ENCODE data around the gene PRICKLE4.

PRICKLE4 gene

DNA sequence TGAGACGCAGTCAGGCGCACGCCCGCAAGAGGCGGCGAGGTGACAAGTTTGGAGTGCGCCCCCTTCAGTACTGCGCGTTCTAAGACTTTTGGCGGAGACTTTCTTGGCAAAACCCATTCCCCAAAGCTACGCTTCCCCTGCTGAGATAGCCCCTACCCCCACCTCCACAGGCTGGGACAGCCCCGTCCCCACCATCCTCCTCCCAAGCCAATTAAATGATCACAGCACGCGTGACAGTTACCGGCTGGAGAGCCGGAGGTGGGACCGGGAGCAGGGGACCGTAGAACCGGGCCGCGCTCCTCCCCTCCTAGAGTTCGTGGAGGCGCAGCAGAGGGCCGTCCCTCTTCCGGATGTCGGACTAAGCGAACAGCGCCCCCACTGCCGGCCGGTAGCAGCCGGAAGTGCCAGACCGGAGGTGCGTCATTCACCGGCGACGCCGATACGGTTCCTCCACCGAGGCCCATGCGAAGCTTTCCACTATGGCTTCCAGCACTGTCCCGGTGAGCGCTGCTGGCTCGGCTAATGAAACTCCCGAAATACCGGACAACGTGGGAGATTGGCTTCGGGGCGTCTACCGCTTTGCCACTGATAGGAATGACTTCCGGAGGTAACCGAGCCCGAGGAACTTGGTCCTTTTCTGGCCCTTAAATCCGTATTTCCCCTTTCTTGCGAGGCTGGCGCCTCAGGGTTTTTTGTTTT, 6.8 kb downstream of the PRICKLE4 start, which contains the start of gene TOMM6:
Gene TOMM6 (plus strand): TSS at position 476 of the 699 bp plus-strand sequence. CDS start 4 bp downstream, at position 480.
- 0 out of 2 replicates have a peak, but pooled peaks cover 6% of the 10 kb centered on the region for H3K4me1 ChIP-seq (ENCODE audit: control insufficient read depth, insufficient read depth, low read length)
- peak within 1 kb of the TSS; percentile 91 for H3K9ac ChIP-seq (ENCODE audit: low read depth, low read length)
- peaks cover 38% of the 10 kb centered on the region for H3K27me3 ChIP-seq (ENCODE audit: control insufficient read depth, insufficient read depth, low read length)
- peaks cover 36% of the 10 kb centered on the region for H3K36me3 ChIP-seq (ENCODE audit: control insufficient read depth, insufficient read depth, low read length)
- H3K27ac ChIP-seq (ENCODE audit: low read depth, low read length) = peak within 1 kb of the TSS; percentile 91
- peak within 1 kb of the TSS; percentile 86 for H3K4me3 ChIP-seq (ENCODE audit: low read depth, low read length)
- H3K9me3 ChIP-seq (ENCODE audit: control insufficient read depth, insufficient read depth, low read length) = no peaks in the 10 kb centered on the region; the same call in 1 of the 2 replicates

GRCh38 chr6:41789390-41789724, 8.8 kb downstream of the PRICKLE4 start:
- H3K27ac ChIP-seq (ENCODE audit: low read depth, low read length) = no peak overlapping the region
- no peak overlapping the region for H3K4me3 ChIP-seq (ENCODE audit: low read depth, low read length)
- H3K4me1 ChIP-seq (ENCODE audit: control insufficient read depth, insufficient read depth, low read length) = 0 out of 2 replicates have a peak, but pooled peaks cover 6% of the 10 kb centered on the region
- H3K27me3 ChIP-seq (ENCODE audit: control insufficient read depth, insufficient read depth, low read length) = peaks cover 19% of the 10 kb centered on the region
- no peaks in the 10 kb centered on the region; the same call in 1 of the 2 replicates for H3K9me3 ChIP-seq (ENCODE audit: control insufficient read depth, insufficient read depth, low read length)
- no peak overlapping the region for H3K9ac ChIP-seq (ENCODE audit: low read depth, low read length)
- H3K36me3 ChIP-seq (ENCODE audit: control insufficient read depth, insufficient read depth, low read length) = peaks cover 41% of the 10 kb centered on the region

DNA sequence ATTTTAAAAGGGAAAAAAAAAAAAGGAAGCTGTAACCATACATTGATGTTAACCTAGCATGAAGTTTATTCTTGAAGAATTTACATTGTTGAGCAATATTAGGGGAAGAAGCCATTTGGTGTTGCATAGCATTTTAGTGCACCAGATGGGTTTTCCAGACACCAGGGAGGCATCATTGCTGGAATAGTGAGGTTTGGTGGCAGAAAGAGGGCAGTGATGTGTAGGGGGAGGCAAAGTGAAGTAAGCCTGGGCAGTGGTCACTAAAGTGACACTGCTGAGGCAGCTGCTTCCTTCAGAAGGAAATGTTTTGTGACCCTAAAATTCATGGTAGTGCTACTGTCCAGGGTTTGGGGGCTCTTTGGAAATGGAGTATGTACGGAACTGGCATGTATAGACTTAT, 9.5 kb downstream of the PRICKLE4 start:
- Histone ChIP-seq H3K4me1 (ENCODE audit: control insufficient read depth, insufficient read depth, low read length) (0 out of 2 replicates have a peak, but pooled peaks cover 2% of the 10 kb centered on the region), H3K9me3 (ENCODE audit: control insufficient read depth, insufficient read depth, low read length) (no peaks in the 10 kb centered on the region; the same call in 1 of the 2 replicates), H3K9ac (ENCODE audit: low read depth, low read length) (no peak overlapping the region), H3K27ac (ENCODE audit: low read depth, low read length) (no peak overlapping the region), H3K36me3 (ENCODE audit: control insufficient read depth, insufficient read depth, low read length) (peaks cover 47% of the 10 kb centered on the region), H3K4me3 (ENCODE audit: low read depth, low read length) (no peak overlapping the region), H3K27me3 (ENCODE audit: control insufficient read depth, insufficient read depth, low read length) (peaks cover 12% of the 10 kb centered on the region)

DNA sequence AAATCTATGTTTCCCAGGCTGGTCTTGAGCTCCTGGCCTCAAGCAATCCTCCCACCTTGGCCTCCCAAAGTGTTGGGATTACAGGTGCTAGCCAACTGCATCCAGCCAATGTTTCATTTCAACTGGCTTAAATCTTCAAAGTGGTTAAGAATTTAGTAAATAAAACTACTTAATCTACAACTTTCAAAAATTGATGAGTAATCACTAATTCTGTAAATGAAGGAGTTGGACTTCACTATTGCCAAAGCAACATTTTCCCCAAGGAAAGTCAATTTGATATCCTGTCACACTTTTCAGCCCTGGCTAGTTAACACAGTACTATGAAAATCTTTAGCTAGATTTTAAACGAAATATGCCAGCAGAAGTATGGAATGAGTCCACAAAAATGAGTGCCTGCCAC, 10.7 kb downstream of the PRICKLE4 start:
- Histone ChIP-seq H3K27me3 (ENCODE audit: control insufficient read depth, insufficient read depth, low read length) (no peaks in the 10 kb centered on the region), H3K9me3 (ENCODE audit: control insufficient read depth, insufficient read depth, low read length) (no peaks in the 10 kb centered on the region; the same call in 1 of the 2 replicates), H3K9ac (ENCODE audit: low read depth, low read length) (no peak overlapping the region), H3K4me1 (ENCODE audit: control insufficient read depth, insufficient read depth, low read length) (no peaks in the 10 kb centered on the region), H3K4me3 (ENCODE audit: low read depth, low read length) (no peak overlapping the region), H3K36me3 (ENCODE audit: control insufficient read depth, insufficient read depth, low read length) (peaks cover 58% of the 10 kb centered on the region), H3K27ac (ENCODE audit: low read depth, low read length) (no peak overlapping the region)

- Histone ChIP-seq H3K9ac (ENCODE audit: low read depth, low read length) (no peak overlapping the region), H3K27ac (ENCODE audit: low read depth, low read length) (no peak overlapping the region), H3K36me3 (ENCODE audit: control insufficient read depth, insufficient read depth, low read length) (peaks cover 62% of the 10 kb centered on the region), H3K27me3 (ENCODE audit: control insufficient read depth, insufficient read depth, low read length) (no peaks in the 10 kb centered on the region), H3K9me3 (ENCODE audit: control insufficient read depth, insufficient read depth, low read length) (no peaks in the 10 kb centered on the region; the same call in 1 of the 2 replicates), H3K4me1 (ENCODE audit: control insufficient read depth, insufficient read depth, low read length) (no peaks in the 10 kb centered on the region), H3K4me3 (ENCODE audit: low read depth, low read length) (no peak overlapping the region)
These were observed 11.4 kb downstream of the PRICKLE4 start for GRCh38 chr6:41791984-41792383.

DNA sequence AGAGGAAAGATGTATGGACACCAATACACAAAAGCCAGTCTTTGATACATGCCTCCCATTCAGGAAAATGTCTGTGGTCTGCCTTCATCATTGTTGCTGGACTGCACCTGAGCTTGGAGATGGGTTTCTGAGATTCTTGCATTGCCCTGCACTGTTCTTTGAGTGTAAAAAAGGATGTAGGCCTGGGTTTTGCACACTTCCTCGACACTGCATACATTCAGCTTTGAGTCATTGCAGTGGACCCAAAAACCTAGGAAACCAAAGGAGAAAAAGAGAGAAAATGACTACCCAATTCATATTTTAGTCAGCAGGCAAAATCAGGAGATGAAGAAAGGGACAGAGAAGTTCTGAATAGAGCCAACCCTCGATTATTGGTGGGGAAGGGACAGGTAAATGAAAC, 15.9 kb downstream of the PRICKLE4 start:
- H3K27ac ChIP-seq (ENCODE audit: low read depth, low read length) = no peak overlapping the region
- H3K27me3 ChIP-seq (ENCODE audit: control insufficient read depth, insufficient read depth, low read length) = no peaks in the 10 kb centered on the region
- H3K9me3 ChIP-seq (ENCODE audit: control insufficient read depth, insufficient read depth, low read length) = no peaks in the 10 kb centered on the region
- no peak overlapping the region for H3K9ac ChIP-seq (ENCODE audit: low read depth, low read length)
- peaks cover 61% of the 10 kb centered on the region for H3K36me3 ChIP-seq (ENCODE audit: control insufficient read depth, insufficient read depth, low read length)
- no peaks in the 10 kb centered on the region for H3K4me1 ChIP-seq (ENCODE audit: control insufficient read depth, insufficient read depth, low read length)
- H3K4me3 ChIP-seq (ENCODE audit: low read depth, low read length) = no peak overlapping the region

DNA sequence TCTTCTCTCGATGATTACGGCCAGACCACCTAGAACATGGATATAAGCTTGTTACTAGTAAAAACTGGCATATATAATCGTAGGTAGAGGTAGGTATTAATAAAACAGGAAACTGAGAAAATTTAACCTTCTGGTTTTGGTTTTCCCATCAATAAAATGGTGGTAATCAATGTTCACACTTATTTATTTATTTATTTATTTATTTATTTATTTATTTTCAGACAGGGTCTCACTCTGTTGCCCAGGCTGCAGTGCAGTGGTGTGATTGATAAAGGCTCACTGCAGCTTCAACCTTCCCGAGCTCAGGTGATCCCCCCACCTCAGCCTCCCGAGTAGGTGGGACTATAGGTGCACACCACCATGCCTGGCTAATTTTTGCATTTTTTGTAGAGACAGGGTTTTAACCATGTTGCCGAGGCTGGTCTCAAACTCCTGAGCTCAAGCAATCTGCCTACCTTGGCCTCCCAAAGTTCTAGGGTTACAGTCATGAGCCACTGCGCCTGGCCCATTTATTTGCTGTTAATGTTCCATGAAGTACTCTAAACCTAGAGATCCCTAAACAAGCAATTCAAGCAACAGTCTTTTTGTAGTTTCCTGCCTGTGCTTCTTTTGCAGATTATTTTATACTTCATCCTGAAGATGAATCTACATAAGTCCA, 18.4 kb downstream of the PRICKLE4 start:
- no peaks in the 10 kb centered on the region for H3K9me3 ChIP-seq (ENCODE audit: control insufficient read depth, insufficient read depth, low read length)
- no peak overlapping the region for H3K4me3 ChIP-seq (ENCODE audit: low read depth, low read length)
- no peak overlapping the region for H3K27ac ChIP-seq (ENCODE audit: low read depth, low read length)
- H3K36me3 ChIP-seq (ENCODE audit: control insufficient read depth, insufficient read depth, low read length) = peaks cover 49% of the 10 kb centered on the region
- no peaks in the 10 kb centered on the region for H3K27me3 ChIP-seq (ENCODE audit: control insufficient read depth, insufficient read depth, low read length)
- no peak overlapping the region for H3K9ac ChIP-seq (ENCODE audit: low read depth, low read length)
- H3K4me1 ChIP-seq (ENCODE audit: control insufficient read depth, insufficient read depth, low read length) = no peaks in the 10 kb centered on the region

DNA sequence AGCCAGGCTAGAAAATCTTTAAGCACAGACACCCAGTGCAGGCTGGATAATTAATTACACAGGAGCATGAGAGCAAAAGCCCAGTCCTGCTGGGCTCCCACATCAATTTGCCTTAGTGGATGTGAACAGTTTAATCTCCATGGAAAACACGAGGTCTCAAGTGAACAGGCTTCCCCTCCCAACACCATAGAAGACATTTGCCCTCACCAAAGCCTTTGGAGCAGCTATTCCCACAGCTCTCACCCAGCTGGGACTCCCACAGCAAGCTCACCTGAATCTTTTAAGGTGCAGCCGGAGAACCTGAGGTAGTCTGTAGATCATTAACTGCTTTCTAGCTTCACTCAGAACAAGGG, 19.0 kb downstream of the PRICKLE4 start:
- Histone ChIP-seq H3K9me3 (ENCODE audit: control insufficient read depth, insufficient read depth, low read length) (no peaks in the 10 kb centered on the region), H3K4me1 (ENCODE audit: control insufficient read depth, insufficient read depth, low read length) (no peaks in the 10 kb centered on the region), H3K27ac (ENCODE audit: low read depth, low read length) (no peak overlapping the region), H3K9ac (ENCODE audit: low read depth, low read length) (no peak overlapping the region), H3K36me3 (ENCODE audit: control insufficient read depth, insufficient read depth, low read length) (peaks cover 45% of the 10 kb centered on the region), H3K4me3 (ENCODE audit: low read depth, low read length) (no peak overlapping the region), H3K27me3 (ENCODE audit: control insufficient read depth, insufficient read depth, low read length) (no peaks in the 10 kb centered on the region)

- H3K27me3 ChIP-seq (ENCODE audit: control insufficient read depth, insufficient read depth, low read length) = no peaks in the 10 kb centered on the region
- H3K9ac ChIP-seq (ENCODE audit: low read depth, low read length) = no peak overlapping the region
- H3K4me3 ChIP-seq (ENCODE audit: low read depth, low read length) = no peak overlapping the region
- H3K36me3 ChIP-seq (ENCODE audit: control insufficient read depth, insufficient read depth, low read length) = peaks cover 41% of the 10 kb centered on the region
- H3K4me1 ChIP-seq (ENCODE audit: control insufficient read depth, insufficient read depth, low read length) = no peaks in the 10 kb centered on the region
- no peaks in the 10 kb centered on the region for H3K9me3 ChIP-seq (ENCODE audit: control insufficient read depth, insufficient read depth, low read length)
- H3K27ac ChIP-seq (ENCODE audit: low read depth, low read length) = no peak overlapping the region
These were observed 20.8 kb downstream of the PRICKLE4 start for GRCh38 chr6:41801380-41801779.

- H3K4me3 ChIP-seq (ENCODE audit: low read depth, low read length) = no peak overlapping the region
- H3K27ac ChIP-seq (ENCODE audit: low read depth, low read length) = no peak overlapping the region
- peaks cover 19% of the 10 kb centered on the region for H3K36me3 ChIP-seq (ENCODE audit: control insufficient read depth, insufficient read depth, low read length)
- H3K9me3 ChIP-seq (ENCODE audit: control insufficient read depth, insufficient read depth, low read length) = no peaks in the 10 kb centered on the region
- H3K4me1 ChIP-seq (ENCODE audit: control insufficient read depth, insufficient read depth, low read length) = no peaks in the 10 kb centered on the region
- no peaks in the 10 kb centered on the region for H3K27me3 ChIP-seq (ENCODE audit: control insufficient read depth, insufficient read depth, low read length)
- no peak overlapping the region for H3K9ac ChIP-seq (ENCODE audit: low read depth, low read length)
These were observed 25.5 kb downstream of the PRICKLE4 start for GRCh38 chr6:41805830-41806774.

Measured in HUES48 (cell line).